OCI-LY1 (cell line): ENCODE results near the gene SLC25A25.

Experiments
- H2AFZ ChIP-seq: fragments of 200-600 bp; sonication (generic), shearing (Covaris generic); 2 replicates; pipeline ENCODE4 v1.6.0; 2014; ENCODE audit warnings: antibody characterized with exemption, mild to moderate bottlenecking, low read length
- H3F3A ChIP-seq: fragments of 200-600 bp; sonication (generic), shearing (Covaris generic); 2 replicates; pipeline ENCODE4 v1.6.0; 2014; ENCODE audit warnings: mild to moderate bottlenecking, antibody characterized with exemption, low read length, moderate library complexity; ENCODE audit not compliant: insufficient read depth
- H3K27ac ChIP-seq: fragments of 200-600 bp; sonication (generic); 2 replicates; pipeline ENCODE4 v1.5.1; 2014; ENCODE audit warnings: low read length, mixed run types, mild to moderate bottlenecking, low read depth; ENCODE audit not compliant: poor library complexity, severe bottlenecking
- H3K27me3 ChIP-seq: fragments of 200-600 bp; sonication (generic); 2 replicates; pipeline ENCODE4 v1.6.0; 2014; ENCODE audit warnings: antibody characterized with exemption, mild to moderate bottlenecking, low read length, moderate library complexity; ENCODE audit not compliant: insufficient read depth
- H3K36me3 ChIP-seq: fragments of 200-600 bp; sonication (generic); 2 replicates; pipeline ENCODE4 v1.6.1; 2014; ENCODE audit warnings: mild to moderate bottlenecking, antibody characterized with exemption, low read length, moderate library complexity, mixed read lengths; ENCODE audit not compliant: insufficient read depth
- H3K4me1 ChIP-seq: fragments of 200-600 bp; sonication (generic); 2 replicates; pipeline ENCODE4 v1.5.1; 2014; ENCODE audit warnings: mild to moderate bottlenecking, low read length, moderate library complexity; ENCODE audit not compliant: insufficient read depth, severe bottlenecking
- H3K4me2 ChIP-seq: fragments of 200-600 bp; sonication (generic), shearing (Covaris generic); 2 replicates; pipeline ENCODE4 v1.6.1; 2014; ENCODE audit warnings: low read length
- H3K4me3 ChIP-seq: fragments of 200-600 bp; sonication (generic); 2 replicates; pipeline ENCODE4 v1.5.1; 2014; ENCODE audit warnings: low read length, low read depth, mild to moderate bottlenecking, mixed read lengths; ENCODE audit not compliant: poor library complexity, severe bottlenecking
- H3K79me2 ChIP-seq: fragments of 200-600 bp; shearing (Covaris generic); 2 replicates; pipeline ENCODE4 v1.6.1; 2016; ENCODE audit warnings: mixed run types, low read length, mixed read lengths; ENCODE audit not compliant: insufficient read depth
- H3K9ac ChIP-seq: fragments of 200-600 bp; sonication (generic), shearing (Covaris generic); 2 replicates; pipeline ENCODE4 v1.6.1; 2014; ENCODE audit warnings: mild to moderate bottlenecking, low read length, mixed read lengths
- H3K9me2 ChIP-seq: fragments of 200-600 bp; sonication (generic), shearing (Covaris generic); 2 replicates; pipeline ENCODE4 v1.6.1; 2014; ENCODE audit warnings: low read depth, mild to moderate bottlenecking, low read length, mixed read lengths
- H3K9me3 ChIP-seq: fragments of 200-600 bp; shearing (Covaris generic); 2 replicates; pipeline ENCODE4 v1.6.1; 2014; ENCODE audit warnings: low read length, mixed read lengths
- H4K20me1 ChIP-seq: fragments of 200-600 bp; sonication (generic), shearing (Covaris generic); 2 replicates; pipeline ENCODE4 v1.6.0; 2016; ENCODE audit warnings: mild to moderate bottlenecking, low read length; ENCODE audit not compliant: insufficient read depth
- EZH2 ChIP-seq: fragments of 200-600 bp; sonication (generic), shearing (Covaris generic); IDR thresholded peaks from 2 replicates; pipeline ENCODE4 v1.8.0; 2017; ENCODE audit warnings: borderline replicate concordance, mixed run types, mild to moderate bottlenecking, antibody characterized with exemption, low read length, moderate library complexity, mixed read lengths
- TF ChIP-seq, protein P1 (sequence below): fragments of 200-600 bp; sonication (generic), shearing (Covaris generic); IDR thresholded peaks from 2 replicates; pipeline ENCODE4 v1.5.1; 2017; ENCODE audit warnings: mild to moderate bottlenecking, antibody characterized with exemption, low read length, moderate library complexity, mixed read lengths

The SLC25A25 gene

GRCh38 chr9:128141604-128142003, 73.6 kb downstream of the SLC25A25 start:
- Histone ChIP-seq H3K4me2 (no peak overlapping the region), H4K20me1 (no peaks in the 10 kb centered on the region), H3K4me3 (no peak overlapping the region), H3F3A (no peaks in the 10 kb centered on the region), H3K27me3 (no peaks in the 10 kb centered on the region; the same call in 1 of the 2 replicates), H3K9ac (no peak overlapping the region), H3K36me3 (no peaks in the 10 kb centered on the region), H3K9me2 (no peaks in the 10 kb centered on the region), H3K79me2 (no peaks in the 10 kb centered on the region), H2AFZ (no peak overlapping the region), H3K4me1 (no peaks in the 10 kb centered on the region), H3K27ac (no peak overlapping the region), H3K9me3 (no peaks in the 10 kb centered on the region)
- TF ChIP-seq, protein P1, sequence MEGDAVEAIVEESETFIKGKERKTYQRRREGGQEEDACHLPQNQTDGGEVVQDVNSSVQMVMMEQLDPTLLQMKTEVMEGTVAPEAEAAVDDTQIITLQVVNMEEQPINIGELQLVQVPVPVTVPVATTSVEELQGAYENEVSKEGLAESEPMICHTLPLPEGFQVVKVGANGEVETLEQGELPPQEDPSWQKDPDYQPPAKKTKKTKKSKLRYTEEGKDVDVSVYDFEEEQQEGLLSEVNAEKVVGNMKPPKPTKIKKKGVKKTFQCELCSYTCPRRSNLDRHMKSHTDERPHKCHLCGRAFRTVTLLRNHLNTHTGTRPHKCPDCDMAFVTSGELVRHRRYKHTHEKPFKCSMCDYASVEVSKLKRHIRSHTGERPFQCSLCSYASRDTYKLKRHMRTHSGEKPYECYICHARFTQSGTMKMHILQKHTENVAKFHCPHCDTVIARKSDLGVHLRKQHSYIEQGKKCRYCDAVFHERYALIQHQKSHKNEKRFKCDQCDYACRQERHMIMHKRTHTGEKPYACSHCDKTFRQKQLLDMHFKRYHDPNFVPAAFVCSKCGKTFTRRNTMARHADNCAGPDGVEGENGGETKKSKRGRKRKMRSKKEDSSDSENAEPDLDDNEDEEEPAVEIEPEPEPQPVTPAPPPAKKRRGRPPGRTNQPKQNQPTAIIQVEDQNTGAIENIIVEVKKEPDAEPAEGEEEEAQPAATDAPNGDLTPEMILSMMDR, result no peak
- TF ChIP-seq EZH2, result no peak

GRCh38 chr9:128142061-128142460, 74.0 kb downstream of the SLC25A25 start:
- Histone ChIP-seq H3K79me2 (no peaks in the 10 kb centered on the region), H3F3A (no peaks in the 10 kb centered on the region), H3K27me3 (no peaks in the 10 kb centered on the region; the same call in 1 of the 2 replicates), H3K9me2 (no peaks in the 10 kb centered on the region), H3K27ac (no peak overlapping the region), H4K20me1 (no peaks in the 10 kb centered on the region), H2AFZ (no peak overlapping the region), H3K9ac (no peak overlapping the region), H3K4me3 (no peak overlapping the region), H3K4me2 (no peak overlapping the region), H3K4me1 (no peaks in the 10 kb centered on the region), H3K36me3 (no peaks in the 10 kb centered on the region), H3K9me3 (no peaks in the 10 kb centered on the region)
- TF ChIP-seq, protein P1, result no peak
- TF ChIP-seq EZH2, result no peak

GRCh38 chr9:128142596-128142995, 74.6 kb downstream of the SLC25A25 start:
- Histone ChIP-seq H3K79me2 (no peaks in the 10 kb centered on the region), H3K9ac (no peak overlapping the region), H3K9me2 (no peaks in the 10 kb centered on the region), H4K20me1 (no peaks in the 10 kb centered on the region), H3K4me3 (no peak overlapping the region), H3K27me3 (no peaks in the 10 kb centered on the region; the same call in 1 of the 2 replicates), H3K4me2 (no peak overlapping the region), H3K9me3 (no peaks in the 10 kb centered on the region), H3F3A (no peaks in the 10 kb centered on the region), H3K27ac (no peak overlapping the region), H3K36me3 (no peaks in the 10 kb centered on the region), H2AFZ (no peak overlapping the region), H3K4me1 (no peaks in the 10 kb centered on the region)
- no peak for TF ChIP-seq EZH2
- TF ChIP-seq, protein P1, result no peak
